Dermis microvascular lymphatic vessel endothelial cell (primary cell): ENCODE results near the gene MKS1. TPM values are rescaled to one million over a fixed set of nuclear protein-coding genes. Genes with fewer than 3 reads are reported as not detected.

Experiments used
- DNase-seq, 2 donors: peaks; one replicate each; pipeline versions ENCODE4 v3.0.0 to v3.0.0-alpha.2; 2010; ENCODE audit warnings: low read depth in 2 of 2
- total RNA-seq: library from RNA; depleted of rRNA; stranded (reverse); fragments of >200 nt; gene quantifications from 2 replicates; pipeline ENCODE4 v1.2.1, GENCODE V29; 2014

MKS1 gene
- total RNA-seq, 1 donor from 2014 or later, result 12.7 TPM

DNA sequence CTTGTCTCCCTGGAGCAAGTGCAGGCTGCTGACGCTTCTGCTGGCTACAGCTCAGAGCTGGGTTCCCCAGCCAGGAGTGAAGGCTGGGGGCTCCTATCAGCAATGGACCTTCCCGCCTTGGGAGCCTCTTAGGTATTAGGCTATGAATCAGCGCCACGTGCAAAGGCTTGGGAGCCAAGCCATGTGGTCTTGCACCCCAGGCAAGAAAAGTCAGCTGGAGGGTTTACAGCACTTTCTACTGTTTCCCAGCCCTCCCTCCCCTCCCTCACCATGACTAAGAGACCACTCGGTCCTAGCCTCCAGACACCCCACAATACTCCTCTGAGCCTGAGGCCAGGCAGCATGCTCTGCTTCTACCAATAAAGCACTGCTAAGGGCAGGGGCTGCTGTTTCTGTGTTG is 14.3 kb downstream of the MKS1 start:
- no peak for DNase-seq

GRCh38 chr17:58202859-58203258 is 16.2 kb downstream of the MKS1 start:
- no peak for DNase-seq

DNA sequence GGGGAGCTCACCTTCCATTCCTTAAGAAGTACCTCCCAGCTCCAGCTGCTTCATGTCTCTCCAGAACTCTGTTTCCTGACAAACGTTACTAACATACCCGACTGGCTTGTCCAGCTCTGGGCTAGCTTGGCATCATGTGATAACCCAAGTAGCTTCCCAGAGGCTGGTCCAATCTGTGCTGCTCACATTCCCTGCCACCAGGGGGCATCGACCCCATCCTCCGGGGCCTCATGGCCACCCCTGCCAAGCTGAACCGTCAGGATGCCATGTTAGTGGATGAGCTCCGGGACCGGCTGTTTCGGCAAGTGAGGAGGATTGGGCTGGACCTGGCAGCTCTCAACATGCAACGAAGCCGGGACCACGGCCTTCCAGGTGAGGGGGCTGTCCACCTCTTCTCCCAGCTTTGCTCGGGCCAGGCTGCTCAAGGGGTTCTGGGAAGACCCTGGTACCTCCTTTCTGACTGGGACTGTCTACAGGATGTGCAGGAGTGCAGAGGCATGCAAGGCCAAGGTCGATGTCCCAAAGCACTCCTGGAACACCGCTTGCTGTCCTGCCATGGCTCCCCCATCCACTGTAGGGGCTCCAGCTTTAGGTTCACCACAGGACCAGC is 18.9 kb downstream of the MKS1 start:
- peak; percentile 22 to 52 for DNase-seq

GRCh38 chr17:58196610-58197009 is 22.4 kb downstream of the MKS1 start:
- DNase-seq, result no peak

- no peak for DNase-seq
Measured at GRCh38 chr17:58195518-58196123, 23.4 kb downstream of the MKS1 start.

- DNase-seq, result no peak
Measured at GRCh38 chr17:58193641-58194255, 25.3 kb downstream of the MKS1 start.

- no peak for DNase-seq
Measured at GRCh38 chr17:58192612-58193011, 26.4 kb downstream of the MKS1 start, which contains the start of gene EPX. Gene EPX (plus strand): TSS chr17:58192726. CDS start chr17:58192847, 121 bp downstream.

DNA sequence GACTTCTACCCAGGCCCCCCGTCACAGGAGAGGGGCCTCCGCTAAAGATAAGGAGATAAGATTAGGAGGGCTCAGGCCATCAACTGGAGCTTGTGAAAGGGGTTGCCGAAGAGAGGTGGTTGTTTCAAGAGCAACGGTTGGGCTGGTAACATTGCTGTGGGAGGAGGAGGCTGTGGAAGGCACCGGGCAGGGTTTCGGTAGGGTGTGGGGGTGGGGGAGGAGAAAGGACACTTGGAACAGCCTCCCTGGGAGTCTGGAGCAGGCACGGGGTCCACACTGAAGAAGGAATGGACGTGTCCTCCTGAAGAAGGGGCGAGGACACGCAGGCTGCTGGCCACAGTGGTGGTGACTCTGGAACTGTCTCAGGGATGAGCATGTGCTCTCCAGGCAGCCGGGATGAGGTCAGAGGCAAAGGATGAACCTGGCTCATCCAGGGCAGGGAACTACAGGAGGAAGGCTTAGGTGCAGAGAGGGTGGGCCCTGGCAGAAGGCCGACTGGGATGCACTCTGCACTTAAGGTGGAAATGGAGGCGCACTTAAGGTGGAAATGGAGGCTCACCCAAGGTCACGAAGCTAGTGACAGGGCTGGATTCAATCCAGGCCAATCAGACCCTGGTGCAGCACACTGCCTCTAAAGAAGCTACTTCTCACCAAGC is 27.7 kb downstream of the MKS1 start:
- DNase-seq, result no peak

GRCh38 chr17:58189436-58190146 is 29.5 kb downstream of the MKS1 start:
- peak in 1 of 2 donors; percentile 11 for DNase-seq

DNA sequence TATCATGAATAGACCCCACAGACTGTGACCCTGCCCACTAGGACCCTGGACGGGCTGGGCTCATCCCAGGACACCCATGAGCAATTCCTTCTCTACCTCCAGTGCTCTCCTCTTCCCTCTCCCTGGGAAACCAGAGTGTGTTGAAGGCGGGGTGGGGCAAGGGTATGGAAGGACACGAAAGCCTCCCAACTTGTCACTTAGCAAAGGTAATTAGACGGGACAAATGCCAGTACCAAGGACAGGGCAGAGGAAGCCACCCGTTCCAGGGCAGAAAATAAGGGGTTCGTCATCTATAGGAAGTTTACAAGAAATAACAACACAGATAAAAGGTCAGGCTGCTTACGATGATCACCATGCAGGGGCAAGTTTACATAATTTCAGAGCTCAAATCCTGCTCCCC is 31.4 kb downstream of the MKS1 start:
- DNase-seq, result no peak

- no peak for DNase-seq
Measured at GRCh38 chr17:58187063-58187462, 32.0 kb downstream of the MKS1 start.

- DNase-seq, result no peak
Measured at GRCh38 chr17:58186591-58186990, 32.5 kb downstream of the MKS1 start.

- DNase-seq, result no peak
Measured at GRCh38 chr17:58184986-58185761, 33.9 kb downstream of the MKS1 start.

- no peak for DNase-seq
Measured at GRCh38 chr17:58184308-58184985, 34.6 kb downstream of the MKS1 start.

GRCh38 chr17:58183514-58183913 is 35.5 kb downstream of the MKS1 start:
- DNase-seq, result no peak

GRCh38 chr17:58181796-58182195 is 37.3 kb downstream of the MKS1 start:
- DNase-seq, result no peak

GRCh38 chr17:58176200-58176599 is 42.9 kb downstream of the MKS1 start:
- DNase-seq, result peak; percentile 2 to 11

- DNase-seq, result no peak
Measured at GRCh38 chr17:58174871-58175270, 44.2 kb downstream of the MKS1 start.

GRCh38 chr17:58172369-58173071 is 46.5 kb downstream of the MKS1 start:
- no peak for DNase-seq

DNA sequence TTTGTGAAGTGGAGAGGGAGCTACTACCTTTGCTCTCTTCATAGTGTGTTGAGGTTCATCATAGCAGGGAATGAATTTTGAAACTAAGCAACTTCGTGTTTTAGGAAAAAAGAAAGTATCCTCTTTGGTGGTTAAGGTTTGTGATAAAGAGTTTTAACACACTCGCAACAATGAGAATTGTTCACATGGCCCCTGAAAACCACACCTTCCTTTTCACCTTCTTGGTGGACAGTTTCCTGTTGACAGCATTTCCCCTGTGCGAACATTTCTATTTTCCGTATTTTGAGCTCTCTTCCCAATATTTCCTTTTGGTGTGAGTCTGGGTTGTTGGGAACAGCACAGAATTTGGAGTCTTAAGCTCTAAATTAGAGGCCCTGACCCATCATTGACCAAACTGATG is 48.4 kb downstream of the MKS1 start:
- no peak for DNase-seq
